NCI-H524 treated with DMSO at 0.1 percent for 48 hours (cell line): ENCODE data around the gene TPTE2.
"Not testable (repeated sequence)": the region's sequence is repeated elsewhere in the genome, so short reads cannot be mapped to it uniquely, and the experiment has no call there.

Experiments
- DNase-seq: peaks from one replicate; lab custom pipeline; 2025; lab: John Stamatoyannopoulos, UW

The TPTE2 gene

GRCh38 chr13:19567820-19568534, 6.6 kb upstream of the TPTE2 start:
- DNase-seq, result no peak

- DNase-seq, result no peak
These were observed 253 bp upstream of the TPTE2 start for GRCh38 chr13:19561585-19561984.

DNA sequence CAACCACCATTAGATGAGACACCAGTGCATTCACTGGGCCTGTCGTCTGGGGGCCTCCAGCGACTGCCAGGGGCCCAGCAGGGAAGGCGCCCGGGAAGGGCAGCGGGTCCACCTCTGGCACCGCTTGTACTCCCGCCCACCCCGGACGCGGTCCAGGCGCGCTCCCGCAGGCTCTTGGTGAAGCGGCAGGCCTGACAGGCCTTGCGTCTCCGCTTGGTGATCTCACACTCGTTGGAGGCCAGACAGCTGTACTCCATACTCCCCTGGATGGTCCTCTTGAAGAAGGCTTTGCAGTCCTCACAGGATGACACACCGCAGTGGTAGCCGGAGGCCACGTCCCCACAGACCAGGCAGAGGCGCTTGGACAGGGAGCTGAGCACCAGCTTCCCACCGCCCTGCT, 660 bp downstream of the TPTE2 start:
- DNase-seq, result not testable (repeated sequence)

GRCh38 chr13:19559739-19560138, 1.6 kb downstream of the TPTE2 start:
- not testable (repeated sequence) for DNase-seq

DNA sequence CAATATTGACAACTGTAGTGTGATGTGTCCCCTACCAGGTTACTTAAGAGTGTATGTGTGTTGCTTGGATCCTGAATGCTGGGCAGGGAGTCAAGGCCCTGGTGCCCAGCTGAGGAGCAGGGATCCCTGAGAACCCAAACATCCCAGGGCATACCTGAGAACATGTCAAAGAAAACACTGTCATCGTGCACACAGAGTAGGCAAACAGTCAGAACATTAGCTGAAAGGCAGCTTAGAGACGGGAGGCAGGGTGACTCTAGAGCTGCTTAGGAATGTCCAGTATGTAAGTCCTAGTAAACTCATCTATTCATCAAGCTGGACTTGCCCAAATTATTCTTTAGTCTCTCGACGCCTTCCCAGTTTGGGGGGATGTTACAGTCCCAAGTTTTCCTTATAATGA, 4.0 kb downstream of the TPTE2 start:
- not testable (repeated sequence) for DNase-seq

DNA sequence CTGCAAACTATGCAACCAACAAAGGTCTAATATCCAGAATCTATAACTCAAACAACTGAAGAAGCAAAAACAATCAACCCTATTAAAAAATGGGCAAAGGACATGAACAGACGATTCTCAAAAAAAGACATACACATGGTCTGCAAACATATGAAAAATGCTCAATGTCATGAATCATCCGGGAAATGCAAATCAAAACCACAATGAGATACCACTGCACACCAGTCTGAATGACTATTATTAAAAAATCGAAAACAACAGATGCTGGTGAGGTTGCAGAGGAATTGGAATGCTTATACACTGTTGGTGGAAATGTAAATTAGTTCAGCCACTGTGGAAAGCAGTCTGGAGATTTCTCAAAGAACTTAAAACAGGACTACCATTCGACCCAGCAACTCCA, 12.1 kb downstream of the TPTE2 start:
- DNase-seq, result not testable (repeated sequence)

GRCh38 chr13:19525634-19526033, 35.7 kb downstream of the TPTE2 start:
- not testable (repeated sequence) for DNase-seq

GRCh38 chr13:19519049-19519448, 42.3 kb downstream of the TPTE2 start:
- DNase-seq, result no peak

DNA sequence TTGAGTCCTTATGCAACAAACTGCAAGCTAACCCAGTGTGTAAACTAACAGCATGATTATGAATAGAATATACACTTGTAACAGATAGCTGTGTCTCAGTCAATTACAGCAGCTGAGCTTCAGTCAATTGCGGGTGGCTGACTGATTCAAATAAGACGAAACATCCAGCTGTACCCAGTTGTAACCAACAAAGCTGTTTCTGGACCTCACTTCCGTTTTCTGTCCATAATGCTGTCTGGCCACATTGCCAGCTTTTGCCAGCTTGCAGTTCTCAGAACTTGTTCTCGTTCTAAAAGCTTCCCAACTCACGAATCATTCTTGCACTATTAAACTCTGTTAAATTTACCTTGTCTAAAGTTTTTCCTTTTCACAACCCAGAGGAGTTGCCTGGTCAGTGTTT, 53.7 kb downstream of the TPTE2 start:
- DNase-seq, result not testable (repeated sequence)

DNA sequence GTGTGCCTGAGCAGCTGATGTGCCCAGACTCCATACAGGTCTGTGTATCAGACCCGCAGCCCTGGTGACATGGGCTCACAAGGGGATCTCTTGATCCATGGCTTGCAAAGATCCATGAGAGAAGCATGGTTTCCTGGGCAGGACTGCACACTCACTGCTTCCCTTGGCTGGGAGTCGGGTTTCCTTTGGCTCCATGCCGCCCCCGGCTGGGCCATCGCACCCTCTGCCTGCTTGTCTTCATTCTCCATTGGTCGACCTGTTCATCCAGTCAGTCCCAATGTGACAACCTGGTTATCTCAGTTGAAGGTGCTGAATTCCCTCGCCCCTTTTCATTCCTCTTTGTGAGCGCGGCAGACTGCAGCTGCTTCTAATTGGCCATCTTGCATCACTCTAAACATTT, 101.2 kb downstream of the TPTE2 start:
- DNase-seq, result not testable (repeated sequence)

GRCh38 chr13:19439056-19439686, 122.2 kb downstream of the TPTE2 start:
- DNase-seq, result peak; percentile 19

GRCh38 chr13:19437780-19438179, 123.6 kb downstream of the TPTE2 start:
- DNase-seq, result not testable (repeated sequence)

DNA sequence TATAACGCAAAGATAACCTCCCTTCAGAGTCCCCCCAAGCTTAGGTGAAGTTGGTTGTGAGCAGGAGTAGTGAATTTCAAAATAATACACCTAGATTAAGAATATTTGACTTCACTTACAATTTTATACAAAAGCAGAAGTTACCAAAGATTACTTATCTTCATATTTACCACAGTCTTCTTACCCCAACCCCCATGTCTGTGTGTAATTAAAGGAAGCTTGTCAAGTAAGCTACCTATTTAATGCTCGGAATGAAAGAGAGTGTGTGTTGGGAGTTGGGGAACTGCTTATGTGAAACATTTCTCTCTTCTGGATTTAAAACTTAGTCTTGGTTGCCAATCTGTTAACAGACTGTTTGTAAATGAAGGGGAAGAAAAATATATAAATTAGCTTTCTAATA, 139.1 kb downstream of the TPTE2 start:
- DNase-seq, result not testable (repeated sequence)

DNA sequence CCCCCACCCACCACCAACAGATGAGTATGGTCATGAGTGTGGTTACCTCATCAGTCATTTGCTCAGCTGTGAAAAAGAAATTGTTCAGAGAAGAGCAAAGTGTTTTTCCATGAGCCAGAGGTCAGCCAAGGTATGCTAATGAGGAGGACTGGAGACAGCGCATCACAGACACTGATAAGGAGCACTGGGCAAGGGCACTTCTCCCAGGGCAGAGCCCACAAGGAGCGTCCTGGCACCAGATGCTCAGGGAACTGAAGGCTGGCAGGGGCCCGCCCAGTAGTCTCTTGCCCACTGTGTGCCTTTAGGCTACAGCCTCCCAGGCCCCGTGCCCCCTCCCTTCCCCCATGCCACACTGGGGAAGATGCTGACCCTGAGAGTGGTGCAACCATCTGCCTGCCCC, 148.8 kb downstream of the TPTE2 start:
- not testable (repeated sequence) for DNase-seq

GRCh38 chr13:19382746-19383511, 178.4 kb downstream of the TPTE2 start:
- not testable (repeated sequence) for DNase-seq

- no peak for DNase-seq
These were observed 179.2 kb downstream of the TPTE2 start for GRCh38 chr13:19382111-19382510.
